Measurements from ENCODE around the gene TEX264.
"Not testable (repeated sequence)": the region's sequence is repeated elsewhere in the genome, so short reads cannot be mapped to it uniquely, and the experiment has no call there.

TEX264 gene

DNA sequence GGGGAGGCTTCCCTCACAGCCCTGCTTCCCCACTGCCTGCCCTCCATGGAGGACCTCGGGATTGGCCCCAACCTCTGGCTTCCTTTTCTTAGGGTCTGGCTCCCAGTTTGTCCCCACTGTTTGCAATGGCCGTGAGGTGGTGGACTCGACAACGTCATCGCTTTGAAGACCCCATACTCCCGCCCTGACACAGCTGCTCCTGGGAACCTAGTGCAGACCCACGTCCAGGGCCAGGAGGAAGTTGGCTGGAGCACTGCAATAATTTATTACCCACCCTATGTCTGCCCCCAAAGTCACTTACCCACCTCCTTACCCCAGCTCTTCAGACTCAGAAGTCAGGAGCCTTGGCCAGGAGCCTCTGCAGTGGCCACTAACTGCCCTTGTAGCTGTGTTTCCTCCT lies 46.9 kb downstream of the TEX264 start:
- DNase-seq, result no peak

DNA sequence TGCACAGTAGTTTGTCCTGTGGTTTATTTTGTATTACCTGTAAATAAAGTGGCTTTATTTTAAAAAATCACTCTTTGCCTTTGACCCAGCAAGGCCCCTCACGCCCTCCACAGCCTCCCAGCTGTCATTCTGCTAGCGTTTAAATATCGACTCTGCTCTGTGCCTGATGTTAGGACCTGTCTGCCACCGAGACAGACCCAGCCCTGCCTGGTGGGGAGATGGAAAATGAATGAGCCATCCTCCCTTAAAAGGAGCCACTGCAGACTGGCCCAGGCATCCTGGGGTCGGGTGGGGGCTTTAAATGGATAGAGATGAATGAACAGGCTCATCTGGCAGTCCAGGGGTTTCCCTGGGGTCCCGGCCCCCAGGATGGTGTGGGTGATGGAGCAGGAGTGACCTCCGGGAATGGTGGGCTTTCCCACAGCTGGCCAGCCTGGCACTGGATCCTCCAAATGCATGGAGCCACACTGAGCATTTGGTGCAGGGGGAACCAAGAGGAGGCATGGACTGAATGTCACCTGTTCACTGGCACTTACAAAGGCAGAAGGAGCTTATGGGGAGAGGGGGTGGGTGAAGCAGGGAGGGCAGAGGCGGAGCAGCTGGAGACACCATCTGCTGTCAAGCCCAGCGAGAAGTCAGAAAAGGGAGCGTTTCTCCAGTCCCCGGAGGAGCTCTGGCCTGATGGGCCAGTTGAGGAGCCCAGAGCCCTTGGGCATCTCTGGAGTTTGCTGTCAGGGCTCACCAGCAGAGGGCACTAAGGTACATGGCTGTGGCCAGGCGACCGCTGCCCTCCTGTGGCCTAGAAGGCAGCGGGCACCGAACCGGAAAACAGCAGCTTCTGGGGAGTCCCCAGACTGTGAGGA lies 47.7 kb downstream of the TEX264 start:
- peak; percentile 38 for DNase-seq

- no peak for DNase-seq
Measured at GRCh38 chr3:51719410-51720025, 48.5 kb downstream of the TEX264 start.

DNA sequence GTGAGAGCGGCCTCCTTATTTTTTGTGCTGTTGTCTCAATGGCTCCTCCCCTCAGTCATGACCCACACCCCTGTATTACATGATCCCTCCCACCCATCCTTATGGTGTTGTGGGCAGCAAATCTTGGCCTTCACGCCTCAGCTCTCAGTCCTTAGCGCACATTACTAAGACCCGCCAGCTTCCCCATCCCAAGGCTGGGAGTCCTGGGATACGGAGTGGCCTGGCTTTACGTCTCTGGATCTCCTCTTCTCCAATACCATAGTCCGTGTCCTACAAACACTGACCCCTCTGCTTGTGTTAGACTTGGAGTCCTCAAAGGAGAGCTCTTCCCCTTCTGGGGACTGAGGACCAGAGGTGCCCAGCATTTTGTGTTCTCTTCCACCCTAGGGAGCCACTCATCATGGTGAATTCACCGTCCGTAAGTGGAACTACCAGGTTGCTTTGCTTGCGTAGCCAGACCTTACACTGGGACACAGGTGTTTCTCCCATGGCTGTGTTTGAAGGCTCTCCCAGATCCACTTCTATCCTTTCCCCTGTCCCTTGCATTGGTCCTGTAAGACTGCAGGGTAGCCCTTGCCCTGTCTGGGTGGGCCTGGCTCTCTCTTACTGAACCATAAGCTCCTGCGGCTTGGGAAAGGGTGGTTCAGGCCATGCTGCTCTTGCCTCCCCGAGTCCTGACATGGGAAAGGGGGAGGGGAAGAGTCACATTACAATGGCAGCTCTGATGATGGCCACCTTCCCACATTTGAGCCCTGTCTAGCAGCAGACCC lies 49.4 kb downstream of the TEX264 start:
- DNase-seq, result no peak

DNA sequence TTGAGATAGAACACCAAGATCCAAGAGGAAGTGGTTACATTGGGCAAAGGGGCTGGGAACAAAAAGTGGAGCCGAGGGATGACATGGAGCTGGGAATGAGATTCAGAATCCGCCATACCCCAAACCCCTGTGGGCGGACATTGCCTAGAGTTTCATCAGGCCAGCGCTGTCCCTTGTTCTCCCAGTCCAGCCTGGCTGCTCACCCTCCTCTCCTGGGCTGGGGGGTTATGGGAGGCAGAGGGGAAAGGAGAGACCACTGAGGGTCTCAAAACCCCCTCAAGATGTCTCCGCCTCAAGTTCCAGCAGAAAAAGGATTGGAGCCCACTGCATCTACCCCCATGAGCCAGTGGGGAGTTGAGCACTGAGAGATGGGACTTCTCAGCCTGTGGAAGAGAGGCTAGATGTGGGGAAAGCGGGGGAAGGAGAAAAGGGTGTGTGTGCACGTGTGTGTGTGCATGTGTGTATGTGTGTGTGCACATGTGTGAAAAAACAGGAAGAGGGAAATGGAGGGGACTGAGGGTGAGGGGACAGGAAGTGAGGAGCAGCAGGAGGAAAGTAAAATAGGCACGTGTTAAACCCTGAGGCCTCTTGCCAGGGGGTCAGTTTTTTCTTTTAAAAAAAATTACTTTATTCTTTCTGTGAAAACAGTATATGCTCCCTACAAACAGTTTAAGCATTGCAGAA lies 50.2 kb downstream of the TEX264 start:
- DNase-seq, result no peak

GRCh38 chr3:51722362-51722761 lies 51.3 kb downstream of the TEX264 start:
- DNase-seq, result no peak

- DNase-seq, result no peak
Measured at GRCh38 chr3:51727500-51727899, 56.4 kb downstream of the TEX264 start.

DNA sequence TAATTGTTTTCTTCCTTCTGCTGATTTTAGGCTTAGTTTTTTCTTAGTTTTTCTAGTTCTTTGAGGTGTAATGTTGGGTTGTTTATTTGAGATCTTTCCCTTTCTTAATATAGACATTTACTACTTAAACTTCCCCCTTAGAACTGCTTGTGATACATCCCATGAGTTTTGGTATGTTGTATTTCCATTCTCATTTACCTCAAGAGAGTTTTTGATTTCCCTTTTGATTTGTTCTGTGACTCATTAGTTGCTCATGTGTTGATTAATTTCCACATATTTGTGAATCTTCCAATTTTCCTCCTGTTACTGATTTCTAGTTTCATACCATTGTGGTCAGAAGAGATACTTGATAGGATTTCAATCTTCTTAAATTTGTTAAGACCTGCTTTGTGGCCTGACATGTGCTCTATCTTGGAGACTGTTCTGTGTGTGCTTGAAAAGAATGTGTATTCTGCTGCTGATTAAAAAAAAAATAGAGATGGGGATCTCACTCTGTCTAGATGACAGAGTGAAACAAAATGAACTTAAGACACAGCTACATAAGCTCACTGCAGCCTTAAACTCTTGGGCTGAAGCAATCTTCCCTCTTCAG lies 58.1 kb downstream of the TEX264 start:
- DNase-seq, result no peak

GRCh38 chr3:51733859-51734571 lies 63.0 kb downstream of the TEX264 start:
- DNase-seq, result no peak

- DNase-seq, result no peak
Measured at GRCh38 chr3:51734572-51734907, 63.5 kb downstream of the TEX264 start.

DNA sequence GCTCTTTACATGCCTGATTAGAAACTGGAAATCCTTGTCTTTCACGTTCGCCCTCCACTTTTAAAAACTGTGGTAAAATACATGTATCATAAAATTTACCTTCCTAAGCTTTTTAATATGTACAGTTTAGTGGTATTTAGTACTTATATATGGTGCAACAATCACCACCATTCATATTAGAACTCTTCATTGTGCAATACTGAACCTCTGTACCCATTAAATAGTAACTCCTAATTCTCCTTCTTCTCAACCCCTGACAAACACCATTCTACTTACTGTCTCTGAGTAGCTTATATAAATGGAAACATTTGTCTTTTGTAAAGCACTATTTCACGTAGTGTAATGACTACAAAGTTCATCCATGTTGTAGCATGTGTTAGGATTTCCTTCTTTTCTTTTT lies 64.0 kb downstream of the TEX264 start:
- DNase-seq, result no peak

DNA sequence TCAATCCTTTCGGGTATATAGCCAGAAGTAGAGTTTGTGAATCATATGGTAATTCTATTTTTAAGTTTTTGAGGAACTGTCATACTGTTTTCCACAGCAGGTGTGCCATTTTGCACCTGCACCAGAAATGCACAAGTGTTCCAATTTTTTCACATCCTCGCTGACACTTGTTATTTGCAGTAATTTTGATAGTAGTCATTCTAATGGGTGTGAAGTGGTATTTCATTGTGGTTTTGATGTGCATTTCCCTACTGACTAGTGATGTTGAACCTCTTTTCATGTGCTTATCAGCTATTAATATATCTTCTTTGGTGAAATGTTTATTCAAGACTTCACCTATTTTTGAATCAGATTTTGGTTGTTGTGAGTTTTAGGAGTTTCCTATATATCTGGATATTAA lies 64.9 kb downstream of the TEX264 start:
- no peak for DNase-seq

DNA sequence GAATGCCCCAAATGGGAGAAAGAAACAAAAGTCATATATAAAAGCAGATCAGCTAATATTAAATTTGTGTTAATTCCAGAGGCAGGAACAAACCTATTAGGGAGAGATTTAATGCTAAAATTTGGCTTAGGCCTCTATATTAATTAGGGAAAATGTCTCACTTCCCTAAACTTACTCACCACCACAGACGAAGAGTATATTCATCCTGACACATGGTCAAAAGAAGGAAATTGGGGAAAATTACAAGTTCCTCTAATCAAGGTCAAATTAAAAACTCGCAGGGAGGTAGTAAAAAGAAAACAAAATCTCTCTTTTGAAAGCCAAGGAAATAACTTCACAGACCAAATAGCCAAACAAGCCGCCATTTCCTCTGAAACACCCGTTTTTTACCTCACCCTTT lies 68.1 kb downstream of the TEX264 start:
- DNase-seq, result no peak

- DNase-seq, result not testable (repeated sequence)
Measured at GRCh38 chr3:51742320-51742719, 71.3 kb downstream of the TEX264 start.

GRCh38 chr3:51742978-51743377 lies 71.9 kb downstream of the TEX264 start:
- not testable (repeated sequence) for DNase-seq

DNA sequence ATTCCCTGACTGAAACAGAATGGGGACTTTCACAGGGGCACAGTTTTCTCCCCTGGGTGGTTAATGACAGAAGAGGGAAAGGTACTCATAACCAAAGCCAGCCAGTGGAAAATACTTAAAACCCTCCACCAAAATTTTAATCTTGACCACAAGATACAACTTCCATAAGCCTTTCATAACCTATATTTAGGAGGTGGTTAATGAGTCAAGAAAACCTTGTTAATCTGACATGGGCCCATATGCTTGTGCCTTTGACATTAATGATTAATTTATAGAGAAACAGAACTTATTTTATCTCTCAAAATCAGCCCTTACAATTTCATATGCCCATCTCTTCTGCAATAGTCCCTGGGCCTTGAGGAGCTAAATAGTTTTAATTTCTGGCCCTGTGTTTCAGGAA lies 76.8 kb downstream of the TEX264 start:
- DNase-seq, result no peak

GRCh38 chr3:51748327-51748726 lies 77.3 kb downstream of the TEX264 start:
- no peak for DNase-seq

DNA sequence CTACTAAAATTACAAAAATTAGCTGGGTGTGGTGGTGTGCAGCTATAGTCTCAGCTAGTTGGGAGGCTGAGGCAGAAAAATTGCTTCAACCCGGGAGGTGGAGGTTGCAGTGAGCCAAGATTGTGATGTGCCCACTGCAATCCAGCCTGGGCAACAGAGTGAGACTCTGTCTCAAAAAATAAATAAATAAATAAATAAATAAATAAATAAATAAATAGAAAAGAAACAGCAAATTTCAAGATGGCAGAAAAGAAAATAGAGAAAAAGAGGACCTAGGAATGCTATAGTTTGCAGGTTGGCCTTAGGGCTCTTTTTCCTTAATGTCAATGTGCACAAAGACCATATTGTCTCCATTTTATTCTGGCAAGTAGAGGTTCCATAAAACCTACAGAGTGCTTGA lies 79.8 kb downstream of the TEX264 start:
- DNase-seq, result no peak

DNA sequence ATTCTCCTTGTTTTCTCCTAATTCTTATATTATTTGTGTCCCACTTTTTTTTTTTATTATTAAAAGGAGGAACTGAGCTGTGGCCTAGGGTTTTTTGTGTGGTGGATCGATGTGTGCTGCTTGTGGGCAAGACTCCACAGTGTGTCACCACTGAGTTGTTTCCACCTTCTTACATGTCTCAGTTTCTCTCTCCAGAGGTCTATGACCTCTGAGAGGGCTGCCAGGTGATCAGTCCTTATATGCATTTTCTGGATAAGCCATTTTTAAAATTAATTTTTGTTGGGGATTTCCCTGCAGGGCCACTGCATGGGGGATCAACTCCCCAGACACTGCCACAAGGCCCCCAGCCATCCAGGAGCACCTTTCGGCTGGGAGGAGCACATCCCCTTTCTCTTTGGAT lies 80.2 kb downstream of the TEX264 start:
- no peak for DNase-seq

All from activated naive CD4-positive, alpha-beta T cell treated with anti-CD3 and anti-CD28 coated beads, Interleukin-2, amount 50 U/mL, for 16 hours (primary cell).